GM19043 (cell line): ENCODE data around the gene PCGF6.

Experiments
- ATAC-seq: cut with Tn5 transposase; IDR thresholded peaks from one replicate; pipeline ENCODE4 v1.9.1; 2021; ENCODE audit warnings: low read depth; ENCODE audit not compliant: unreplicated experiment

The PCGF6 gene

DNA sequence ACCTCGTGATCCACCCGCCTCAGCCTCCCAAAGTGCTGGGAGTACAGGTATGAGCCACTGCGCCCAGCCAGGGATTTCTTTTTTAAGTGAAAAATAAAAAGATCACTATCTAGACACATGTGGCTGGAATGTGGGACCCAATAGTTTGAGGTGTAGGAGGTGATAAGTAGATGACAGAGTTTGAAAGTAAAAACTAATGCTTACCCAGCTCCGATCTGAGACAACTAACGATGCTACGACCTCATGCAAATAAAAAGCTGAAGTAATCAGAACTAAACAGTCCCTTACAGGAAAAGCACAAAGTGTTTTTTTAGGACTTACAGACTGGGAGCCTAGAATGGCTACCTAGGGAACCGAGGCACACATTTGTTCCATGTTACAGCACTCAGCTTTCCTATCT, 23.0 kb downstream of the PCGF6 start:
- no peak for ATAC-seq

DNA sequence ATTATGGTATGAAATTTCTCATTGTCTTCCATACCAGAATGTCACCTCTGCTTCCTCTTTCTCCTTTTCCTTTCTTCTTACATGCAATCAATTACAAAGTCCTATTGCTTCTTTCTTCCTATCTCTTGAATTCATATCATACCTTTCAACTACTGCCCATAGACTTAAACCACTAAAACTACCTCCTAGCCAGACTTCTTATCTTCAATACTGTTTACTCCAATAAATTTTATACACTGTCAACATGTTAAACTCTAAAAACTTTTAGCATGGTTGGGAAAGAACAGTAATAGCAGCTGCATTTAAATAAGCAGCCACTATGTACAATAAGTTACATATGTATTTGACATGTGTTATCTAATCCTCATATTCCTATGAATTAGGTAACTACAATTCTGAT, 34.9 kb downstream of the PCGF6 start:
- no peak for ATAC-seq

DNA sequence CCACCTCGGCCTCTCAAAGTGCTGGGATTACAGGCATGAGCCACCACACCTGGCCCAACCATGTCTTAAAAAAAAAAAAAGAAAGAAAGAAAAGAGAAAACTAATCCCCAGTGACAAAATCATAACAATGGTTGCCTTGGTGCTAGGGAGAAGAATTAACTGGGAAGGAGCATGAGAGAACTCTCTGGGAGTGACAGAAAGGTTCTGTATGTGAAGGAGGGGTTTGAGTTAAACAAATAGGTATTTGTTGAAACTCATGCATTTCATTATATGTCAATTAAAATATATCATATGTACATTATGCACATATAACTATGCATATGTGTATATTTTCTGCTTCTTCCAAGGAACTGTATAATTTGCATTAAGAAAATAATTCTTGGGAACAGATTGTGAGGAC, 40.7 kb downstream of the PCGF6 start:
- ATAC-seq, result no peak

DNA sequence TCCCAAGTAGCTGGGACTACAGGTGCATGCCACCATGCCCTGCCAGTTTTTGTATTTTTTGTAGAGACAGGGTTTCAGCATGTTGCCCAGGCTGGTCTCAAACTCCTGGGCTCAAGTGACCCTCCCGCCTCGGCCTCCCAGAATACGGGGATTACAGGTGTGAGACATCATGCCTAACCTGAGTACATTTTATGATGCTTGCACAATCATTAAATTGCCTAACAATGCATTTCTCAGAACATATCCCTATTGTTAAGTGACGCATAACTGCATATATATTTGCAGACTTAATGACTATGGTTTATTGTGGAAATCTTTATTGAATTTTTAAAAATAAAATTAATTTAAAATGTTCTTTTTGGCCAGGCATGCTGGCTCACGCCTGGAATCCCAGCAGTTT, 43.3 kb downstream of the PCGF6 start:
- ATAC-seq, result no peak

DNA sequence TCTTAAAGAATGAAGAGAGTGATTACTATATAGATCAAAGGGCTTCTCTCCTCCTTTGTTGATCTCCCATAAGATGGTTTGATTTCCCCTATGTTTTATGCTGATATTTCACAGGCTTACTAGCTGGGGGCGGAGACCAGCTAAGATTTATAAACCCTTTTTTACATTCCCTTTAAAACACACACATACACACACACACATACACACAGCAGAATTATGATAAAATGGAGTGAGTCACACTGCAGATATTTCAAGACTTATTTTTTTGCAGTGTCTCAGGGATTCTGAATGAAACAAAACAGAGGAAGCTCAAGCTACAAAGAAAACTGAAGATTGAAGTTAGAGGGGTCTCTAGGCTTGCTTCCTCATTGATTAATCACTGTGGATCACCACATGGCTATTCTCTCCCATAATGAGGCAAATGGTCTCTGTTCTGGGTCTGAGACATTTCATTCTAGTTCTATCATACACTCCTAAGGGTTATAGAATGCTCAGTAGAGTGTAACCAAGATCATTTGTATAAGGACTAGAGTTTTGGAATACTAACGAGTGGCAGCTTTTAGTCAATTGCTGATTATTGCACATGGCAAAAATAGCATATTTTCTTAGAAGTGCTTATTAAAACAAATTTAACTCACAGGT, 55.4 kb downstream of the PCGF6 start:
- ATAC-seq, result no peak

DNA sequence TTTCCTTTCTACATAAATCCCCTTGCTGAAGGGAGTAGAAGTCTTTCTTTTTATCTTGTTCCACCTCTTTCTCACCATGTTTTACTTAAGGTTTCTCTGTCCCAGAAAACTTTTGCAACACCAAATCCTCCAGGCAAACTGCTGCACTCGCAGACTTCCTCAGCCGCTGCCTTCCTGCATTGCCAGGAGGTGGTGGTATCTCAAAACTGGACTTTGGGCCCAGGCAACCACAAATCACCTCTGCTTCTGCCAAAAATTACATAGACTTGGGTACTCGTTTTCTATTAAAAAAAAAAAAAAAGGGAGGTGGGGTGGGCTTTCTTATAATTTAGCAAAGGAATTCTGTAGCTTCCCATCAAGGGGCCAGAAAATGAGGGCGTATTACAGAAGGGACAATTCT, 59.4 kb downstream of the PCGF6 start:
- no peak for ATAC-seq

DNA sequence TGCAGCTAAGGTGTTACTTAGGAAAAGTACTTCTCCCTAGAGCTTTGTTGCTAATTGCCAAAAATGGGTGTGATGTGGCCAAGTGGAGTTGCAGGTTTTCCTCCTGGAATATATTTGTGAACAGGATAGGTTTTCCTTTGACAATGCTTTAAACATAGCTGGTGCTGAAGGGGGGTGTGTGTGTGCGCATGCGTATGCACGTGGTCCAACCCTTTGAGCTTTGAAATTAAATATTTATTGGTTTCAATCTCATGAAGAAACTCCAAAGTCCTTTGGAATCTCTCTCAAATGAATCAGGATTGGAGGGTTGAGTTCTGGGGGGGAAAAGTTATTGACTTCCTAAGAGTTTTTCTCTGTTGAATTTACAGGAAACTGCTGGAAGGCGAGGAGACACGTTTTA, 62.9 kb downstream of the PCGF6 start:
- no peak for ATAC-seq

DNA sequence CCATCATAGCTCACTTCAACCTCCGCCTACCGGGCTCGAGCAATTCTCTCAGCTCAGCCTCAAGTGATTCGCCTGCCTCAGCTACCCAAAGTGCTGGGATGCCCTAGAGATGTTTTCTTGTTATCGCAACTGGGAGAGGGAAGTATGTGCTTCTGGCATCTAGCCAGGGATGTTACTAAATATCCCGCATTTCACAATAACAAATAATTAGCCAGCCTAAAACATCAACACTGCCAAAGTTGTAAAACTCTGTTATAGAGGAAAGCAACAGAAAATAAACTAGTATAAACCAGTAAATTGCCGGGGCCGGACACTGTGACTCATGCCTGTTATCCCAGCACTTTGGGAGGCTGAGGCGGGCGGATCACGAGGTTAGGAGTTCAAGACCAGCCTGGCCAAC, 66.8 kb downstream of the PCGF6 start:
- ATAC-seq, result no peak

DNA sequence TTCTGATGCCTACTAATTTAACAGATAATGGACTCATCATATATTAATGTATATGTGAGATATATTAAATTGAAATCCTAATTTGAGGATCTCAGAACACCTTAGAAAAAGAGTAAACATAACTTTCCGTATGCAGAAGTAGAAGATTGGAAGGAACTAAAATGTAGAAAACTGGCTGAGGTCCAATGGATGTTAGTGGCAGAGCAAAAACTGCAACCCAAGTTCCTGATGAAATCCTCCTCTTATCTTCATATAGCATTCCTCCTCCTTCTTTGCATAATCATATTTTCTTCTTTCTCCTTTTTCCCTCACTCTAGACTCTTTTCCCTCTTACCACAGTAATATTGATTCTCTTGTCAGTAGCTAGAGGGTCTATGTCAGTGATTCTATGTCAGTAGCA, 68.0 kb downstream of the PCGF6 start:
- no peak for ATAC-seq

DNA sequence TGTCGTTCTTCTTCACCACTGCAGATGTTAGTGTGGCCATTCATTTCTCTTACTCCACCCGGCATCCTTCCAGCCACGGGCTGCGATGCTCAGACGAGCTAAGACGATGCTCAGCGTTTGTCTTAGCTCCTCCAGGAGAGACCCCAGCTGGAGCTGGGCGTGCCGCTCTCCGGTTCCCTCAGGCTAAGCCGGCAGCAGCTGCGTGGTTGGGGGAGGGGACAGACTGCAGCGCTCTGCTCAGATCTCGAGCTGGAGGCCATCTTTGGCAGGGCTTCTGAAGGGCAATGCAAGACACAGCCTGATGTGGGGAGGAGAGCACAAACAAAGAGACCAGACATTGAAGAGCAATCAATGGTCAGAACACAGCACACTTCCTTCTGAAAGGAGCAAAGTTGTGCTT, 69.2 kb downstream of the PCGF6 start:
- ATAC-seq, result no peak

DNA sequence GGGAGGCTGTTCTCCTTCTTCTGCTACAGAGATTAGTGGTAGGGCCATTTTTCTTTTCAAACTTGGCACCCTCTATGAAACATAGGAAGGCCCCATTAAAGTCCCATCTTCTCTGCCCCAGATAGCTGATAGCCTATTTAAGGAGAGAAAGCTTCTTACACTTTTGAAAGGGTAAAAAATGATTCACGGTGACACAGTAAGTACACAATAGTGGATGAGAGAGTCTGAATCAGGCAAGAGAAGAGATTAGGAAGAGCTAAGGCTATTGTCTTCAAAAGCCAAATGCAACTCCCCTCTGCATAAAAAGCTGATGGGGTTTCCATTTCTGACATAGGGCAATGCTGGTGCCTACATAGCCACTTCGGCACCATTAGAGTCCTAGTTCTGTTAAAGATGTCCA, 70.4 kb downstream of the PCGF6 start:
- no peak for ATAC-seq

DNA sequence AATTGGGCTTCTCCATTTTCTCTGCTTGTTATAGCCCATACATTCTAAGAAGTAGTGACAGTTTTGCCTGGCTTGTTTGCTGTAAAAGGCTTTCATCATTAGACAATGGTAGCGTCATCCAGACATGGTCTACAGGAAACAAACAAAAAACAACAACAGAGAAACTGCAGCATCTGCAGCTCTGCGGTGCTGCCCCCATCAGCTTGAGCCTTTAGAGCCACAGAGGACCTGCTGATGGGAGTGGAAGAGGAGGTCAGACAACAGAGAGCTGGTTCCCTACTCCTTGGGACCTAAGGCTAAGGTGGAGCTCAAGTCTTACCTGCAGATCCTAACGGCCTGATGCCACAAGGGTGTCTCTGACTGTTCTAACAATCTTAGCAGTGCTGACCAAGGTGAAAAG, 70.9 kb downstream of the PCGF6 start:
- ATAC-seq, result no peak

DNA sequence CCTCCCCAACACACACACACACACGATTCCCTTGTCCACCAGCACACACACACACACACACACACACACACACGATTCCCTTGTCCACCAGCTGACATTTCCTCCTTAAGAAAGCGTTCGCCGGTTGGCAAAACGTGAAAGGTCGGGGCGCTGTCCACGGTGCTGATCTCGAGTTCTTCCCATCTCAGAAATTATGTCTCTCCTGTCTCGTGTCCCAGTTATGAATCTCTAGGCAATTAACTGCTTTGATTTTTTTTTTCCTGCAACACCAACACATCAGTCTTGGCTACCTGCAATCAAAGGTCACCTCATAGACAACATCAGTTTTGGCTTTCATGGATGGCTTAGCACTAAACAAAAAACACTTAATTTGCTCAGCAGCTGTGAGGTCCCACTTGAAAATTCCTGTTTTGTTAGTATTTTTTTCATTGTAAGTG, 72.1 kb downstream of the PCGF6 start:
- ATAC-seq, result no peak

DNA sequence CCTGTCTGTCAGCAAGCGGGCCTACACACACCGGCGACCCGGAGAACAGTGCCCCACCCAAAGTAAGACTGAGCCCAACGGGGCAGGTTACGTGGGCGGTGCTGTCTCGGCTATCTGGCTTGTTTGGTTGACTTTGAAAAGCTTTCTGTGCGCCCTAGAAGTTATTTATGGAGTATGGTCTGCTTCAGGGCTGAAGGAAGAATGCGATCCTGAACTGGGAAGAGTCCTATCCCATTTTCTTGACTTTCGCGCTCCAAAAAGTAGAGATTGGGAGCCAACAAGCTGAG, 72.5 kb downstream of the PCGF6 start:
- no peak for ATAC-seq

DNA sequence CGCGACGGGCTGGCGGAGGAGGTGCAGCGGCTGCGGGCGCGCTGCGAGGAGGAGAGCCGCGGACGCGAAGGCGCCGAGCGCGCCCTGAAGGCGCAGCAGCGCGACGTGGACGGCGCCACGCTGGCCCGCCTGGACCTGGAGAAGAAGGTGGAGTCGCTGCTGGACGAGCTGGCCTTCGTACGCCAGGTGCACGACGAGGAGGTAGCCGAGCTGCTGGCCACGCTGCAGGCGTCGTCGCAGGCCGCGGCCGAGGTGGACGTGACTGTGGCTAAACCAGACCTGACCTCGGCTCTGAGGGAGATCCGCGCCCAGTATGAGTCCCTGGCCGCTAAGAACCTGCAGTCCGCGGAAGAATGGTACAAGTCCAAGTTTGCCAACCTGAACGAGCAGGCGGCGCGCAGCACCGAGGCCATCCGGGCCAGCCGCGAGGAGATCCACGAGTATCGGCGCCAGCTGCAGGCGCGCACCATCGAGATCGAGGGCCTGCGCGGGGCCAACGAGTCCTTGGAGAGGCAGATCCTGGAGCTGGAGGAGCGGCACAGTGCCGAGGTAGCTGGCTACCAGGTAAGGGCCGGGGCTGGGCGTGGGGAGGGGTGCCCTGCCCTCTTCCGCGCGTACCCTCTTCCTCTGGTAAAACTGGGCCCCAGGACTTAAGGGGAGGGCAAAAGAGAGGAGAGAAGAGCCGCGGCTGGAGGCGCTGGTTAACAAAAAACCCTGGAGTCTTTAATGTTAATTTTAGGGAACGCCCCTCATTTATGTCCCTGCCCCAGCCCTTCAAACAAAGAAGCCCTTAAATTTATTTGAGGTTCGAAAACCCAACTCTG, 73.0 kb downstream of the PCGF6 start:
- ATAC-seq, result no peak

DNA sequence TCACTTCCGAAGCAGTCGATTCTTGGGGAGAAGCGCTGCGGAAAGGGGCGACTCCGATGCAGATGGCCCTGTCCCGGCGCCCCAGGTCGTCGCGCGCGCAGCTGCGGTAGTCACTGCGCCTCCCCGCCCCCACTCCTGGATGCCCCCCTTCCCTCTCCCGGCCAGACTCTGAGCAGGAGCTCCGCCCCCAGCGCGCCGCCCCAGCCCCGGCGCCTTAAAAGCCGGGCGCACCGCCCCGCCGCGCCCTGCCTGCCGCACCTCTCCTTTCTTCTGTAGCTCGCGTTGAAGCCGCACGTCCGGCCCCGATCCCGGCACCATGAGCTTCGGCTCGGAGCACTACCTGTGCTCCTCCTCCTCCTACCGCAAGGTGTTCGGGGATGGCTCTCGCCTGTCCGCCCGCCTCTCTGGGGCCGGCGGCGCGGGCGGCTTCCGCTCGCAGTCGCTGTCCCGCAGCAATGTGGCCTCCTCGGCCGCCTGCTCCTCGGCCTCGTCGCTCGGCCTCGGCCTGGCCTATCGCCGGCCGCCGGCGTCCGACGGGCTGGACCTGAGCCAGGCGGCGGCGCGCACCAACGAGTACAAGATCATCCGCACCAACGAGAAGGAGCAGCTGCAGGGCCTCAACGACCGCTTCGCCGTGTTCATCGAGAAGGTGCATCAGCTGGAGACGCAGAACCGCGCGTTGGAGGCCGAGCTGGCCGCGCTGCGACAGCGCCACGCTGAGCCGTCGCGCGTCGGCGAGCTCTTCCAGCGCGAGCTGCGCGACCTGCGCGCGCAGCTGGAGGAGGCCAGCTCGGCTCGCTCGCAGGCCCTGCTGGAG, 73.8 kb downstream of the PCGF6 start, which contains the start of gene INA:
INA (plus strand) TSS at position 243 of the 817 bp plus-strand sequence; CDS start at position 317, 74 bp downstream.
- ATAC-seq, result no peak

DNA sequence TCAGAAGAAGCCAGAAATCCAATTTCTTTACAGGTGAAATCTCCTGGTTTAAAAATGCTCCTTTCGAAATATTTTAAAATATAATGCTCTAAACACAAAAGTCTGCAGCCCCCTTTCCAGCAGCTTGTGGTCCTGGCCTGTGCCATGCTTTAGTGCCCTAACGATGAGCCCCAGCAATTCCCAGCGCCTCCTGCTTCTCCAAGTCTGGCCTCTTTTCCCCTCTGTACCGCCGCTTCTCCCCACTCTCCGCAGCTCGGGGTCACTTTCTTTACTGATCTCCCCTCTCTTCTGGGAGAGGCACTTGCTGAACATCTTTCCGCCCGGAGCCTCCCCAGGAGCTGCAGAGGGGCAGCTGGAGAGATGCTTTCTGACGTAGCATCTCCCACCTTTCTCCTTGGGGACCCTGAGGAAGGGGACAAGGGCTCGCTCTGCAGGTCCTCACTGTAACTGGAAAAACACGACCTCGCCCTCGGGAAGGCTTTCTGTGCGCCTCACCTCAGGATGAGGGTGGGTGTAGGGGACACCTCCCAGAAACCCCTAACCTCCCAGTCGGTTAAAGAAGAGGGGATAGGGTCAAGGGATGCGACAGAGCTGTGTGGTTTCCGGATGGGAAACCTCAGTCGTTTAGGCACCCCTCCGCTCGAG, 74.6 kb downstream of the PCGF6 start:
- ATAC-seq, result no peak

DNA sequence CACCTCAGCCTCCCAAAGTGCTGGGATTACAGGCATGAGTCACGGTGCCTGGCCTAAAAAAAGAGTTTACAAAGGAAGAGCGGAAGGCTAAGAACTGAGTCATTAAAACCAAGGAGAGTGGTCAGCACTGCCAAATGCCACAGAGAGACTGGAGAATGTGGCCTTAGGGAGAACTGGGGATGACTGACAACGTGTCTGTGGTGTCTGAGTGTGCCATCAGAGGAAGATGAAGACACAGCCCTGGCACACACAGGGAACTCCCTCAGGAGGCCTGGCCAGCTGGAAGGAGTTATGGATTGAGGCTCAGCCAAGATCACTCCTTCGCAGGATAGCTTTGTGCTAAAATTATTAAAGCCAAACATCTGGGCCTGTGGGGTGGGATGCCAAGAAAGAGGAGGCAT, 77.9 kb downstream of the PCGF6 start:
- ATAC-seq, result no peak

DNA sequence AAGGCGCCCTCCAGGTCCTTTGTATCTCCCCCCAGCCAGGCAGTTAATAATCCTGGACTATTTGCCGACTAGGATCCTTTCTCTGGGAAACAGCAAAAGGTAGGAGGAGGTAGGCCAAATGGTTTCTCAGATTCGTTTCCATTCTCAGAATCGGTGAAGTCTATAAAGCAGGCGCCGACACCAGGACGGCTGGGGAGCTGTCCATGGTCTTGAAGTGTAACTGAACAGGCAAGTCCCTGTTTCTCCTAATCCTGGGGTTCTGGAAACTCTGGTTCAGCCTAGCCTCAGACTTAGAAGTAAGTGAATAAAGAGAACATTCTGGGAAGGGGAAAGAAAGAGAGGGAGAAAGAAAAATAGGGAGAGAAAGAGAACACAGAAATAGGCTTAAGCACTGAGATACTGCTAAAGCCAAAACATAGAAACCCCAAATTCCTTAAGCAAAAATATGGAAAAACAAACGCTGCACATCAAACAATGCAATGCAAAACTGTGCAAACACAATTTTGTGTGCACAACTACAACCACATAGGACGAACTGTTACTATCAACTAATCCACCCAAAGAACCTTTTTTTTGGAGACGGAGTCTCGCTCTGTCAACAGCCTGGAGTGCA, 85.1 kb downstream of the PCGF6 start:
- ATAC-seq, result no peak

DNA sequence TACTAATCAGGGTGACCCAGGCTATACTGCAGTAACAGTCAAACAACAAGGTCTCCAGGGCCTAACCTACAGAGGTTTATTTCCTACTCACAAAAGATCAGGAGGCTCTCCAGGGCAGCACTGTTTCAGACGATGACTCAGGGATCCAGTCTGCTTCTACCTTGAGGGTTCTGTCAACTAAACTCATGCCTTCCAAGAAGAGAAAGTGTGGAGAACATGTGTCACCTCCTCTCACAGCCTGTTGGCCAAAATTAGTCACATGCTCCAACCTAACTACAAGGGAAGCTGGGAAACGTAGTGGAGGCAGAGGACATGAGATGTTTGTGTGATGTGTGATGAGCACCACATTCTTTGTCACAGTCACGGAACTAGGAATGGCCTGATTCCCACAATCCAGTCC, 88.7 kb downstream of the PCGF6 start:
- no peak for ATAC-seq

DNA sequence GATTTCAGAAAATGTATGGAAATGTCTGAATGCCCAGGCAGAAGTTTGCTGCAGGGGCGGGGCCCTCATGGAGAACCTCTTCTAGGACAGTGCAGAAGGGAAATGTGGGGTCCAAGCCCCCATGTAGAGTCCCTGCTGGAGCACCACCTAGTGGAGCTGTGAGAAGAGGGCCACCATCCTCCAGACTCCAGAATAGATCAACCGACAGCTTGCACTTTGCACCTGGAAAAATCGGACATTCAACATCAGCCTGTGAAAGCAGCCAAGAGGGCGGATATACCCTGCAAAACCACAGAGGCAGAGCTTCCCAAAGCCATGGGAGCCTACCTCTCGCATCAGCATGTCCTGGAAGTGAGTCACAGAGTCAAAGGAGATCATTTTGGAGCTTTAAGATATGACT, 91.0 kb downstream of the PCGF6 start:
- no peak for ATAC-seq
